NT2/D1 (cell line): ENCODE data around the gene MUC3A.

Source experiments
- SUZ12 ChIP-seq: IDR thresholded peaks from 2 replicates; pipeline ENCODE4 v1.6.1; 2011; ENCODE audit not compliant: insufficient read length, insufficient read depth; ENCODE audit errors: extremely low read depth
- YY1 ChIP-seq: IDR thresholded peaks from 2 replicates; pipeline ENCODE4 v1.6.1; 2011; ENCODE audit not compliant: insufficient read length, insufficient read depth
- ZNF274 ChIP-seq: IDR thresholded peaks from 2 replicates; pipeline ENCODE4 v1.6.1; 2011; ENCODE audit warnings: mild to moderate bottlenecking, low read depth, low read length

DNA sequence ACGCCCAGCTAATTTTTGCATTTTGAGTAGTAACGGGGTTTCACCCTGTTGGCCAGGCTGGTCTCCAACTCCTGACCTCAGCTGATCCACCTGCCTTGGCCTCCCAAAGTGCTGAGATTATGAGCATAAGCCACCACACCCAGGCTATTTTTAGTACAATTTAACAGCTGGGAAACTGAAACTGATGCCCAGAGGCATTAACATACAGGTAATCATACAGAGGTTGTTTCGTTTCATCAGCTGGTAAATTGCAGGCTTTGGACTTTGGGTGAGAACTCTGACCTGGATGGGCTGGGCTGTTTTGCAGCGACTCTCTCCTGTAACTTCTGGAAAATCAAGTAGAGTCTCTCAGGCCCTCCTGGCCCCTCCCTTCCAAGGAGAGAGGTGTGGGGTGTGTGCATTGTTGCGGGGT is 47.4 kb upstream of the MUC3A start:
- no peak for TF ChIP-seq YY1
- no peak for TF ChIP-seq ZNF274
- no peak for TF ChIP-seq SUZ12
